ENCODE results near the gene NIPBL. TPM values are rescaled to one million over a fixed set of nuclear protein-coding genes. Genes with fewer than 3 reads are reported as not detected.

NIPBL gene
- total and polyA plus RNA-seq, 8 donors = 8.1 to 48.1 (median 26.4) TPM

DNA sequence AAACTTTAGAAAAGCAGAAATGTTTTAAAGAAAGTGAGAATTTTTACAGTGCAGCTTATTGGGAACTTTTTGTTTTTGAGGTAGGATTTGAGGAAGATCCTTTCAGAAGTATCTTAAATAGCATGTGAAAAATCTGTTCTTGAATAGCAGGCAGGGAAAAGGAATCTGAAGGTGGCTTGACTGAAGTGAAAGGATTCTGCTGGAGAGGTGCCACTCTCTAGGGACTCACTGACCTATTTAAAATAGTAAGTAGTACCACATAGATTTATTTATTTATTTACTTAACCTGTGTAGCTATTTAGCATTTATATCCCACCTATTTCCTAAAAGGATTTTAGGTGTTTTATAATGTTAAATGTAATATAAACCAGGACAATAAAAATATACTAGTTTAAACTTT lies 69.1 kb downstream of the NIPBL start:
- intact Hi-C loops (cut with DNase I) = loop anchor here in 1 of 3 donors (5.0 kb wide), 1 partner anchor 68 kb away; the partner anchor contains the start of gene NIPBL
- ATAC-seq = no peak

GRCh38 chr5:36946101-36946500 lies 69.5 kb downstream of the NIPBL start:
- Histone ChIP-seq H3K4me1 (peaks cover 0 to 36% (median 23%) of the 10 kb centered on the region in 3 donors), H3K27ac (no peak overlapping the region), H3K27me3 (no peaks in the 10 kb centered on the region), H3K9me3 (no peaks in the 10 kb centered on the region), H3K36me3 (no peaks in the 10 kb centered on the region), H3K4me3 (no peak overlapping the region)
- DNase-seq (no peak), FAIRE-seq (no peak), ATAC-seq (no peak)
- intact Hi-C loops (cut with DNase I) = loop anchor here in 1 of 3 donors (5.0 kb wide), 1 partner anchor 69 kb away; the partner anchor contains the start of gene NIPBL
- TF ChIP-seq, protein P1, sequence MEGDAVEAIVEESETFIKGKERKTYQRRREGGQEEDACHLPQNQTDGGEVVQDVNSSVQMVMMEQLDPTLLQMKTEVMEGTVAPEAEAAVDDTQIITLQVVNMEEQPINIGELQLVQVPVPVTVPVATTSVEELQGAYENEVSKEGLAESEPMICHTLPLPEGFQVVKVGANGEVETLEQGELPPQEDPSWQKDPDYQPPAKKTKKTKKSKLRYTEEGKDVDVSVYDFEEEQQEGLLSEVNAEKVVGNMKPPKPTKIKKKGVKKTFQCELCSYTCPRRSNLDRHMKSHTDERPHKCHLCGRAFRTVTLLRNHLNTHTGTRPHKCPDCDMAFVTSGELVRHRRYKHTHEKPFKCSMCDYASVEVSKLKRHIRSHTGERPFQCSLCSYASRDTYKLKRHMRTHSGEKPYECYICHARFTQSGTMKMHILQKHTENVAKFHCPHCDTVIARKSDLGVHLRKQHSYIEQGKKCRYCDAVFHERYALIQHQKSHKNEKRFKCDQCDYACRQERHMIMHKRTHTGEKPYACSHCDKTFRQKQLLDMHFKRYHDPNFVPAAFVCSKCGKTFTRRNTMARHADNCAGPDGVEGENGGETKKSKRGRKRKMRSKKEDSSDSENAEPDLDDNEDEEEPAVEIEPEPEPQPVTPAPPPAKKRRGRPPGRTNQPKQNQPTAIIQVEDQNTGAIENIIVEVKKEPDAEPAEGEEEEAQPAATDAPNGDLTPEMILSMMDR (IDR thresholded peaks at IDR 0.05) = no peak

More for the DNA sequence above, 69.1 kb downstream of the NIPBL start:
- Histone ChIP-seq H3K9me3 (no peaks in the 10 kb centered on the region), H3K4me3 (no peak overlapping the region), H3K27me3 (no peaks in the 10 kb centered on the region), H3K36me3 (no peaks in the 10 kb centered on the region), H3K4me1 (peaks cover 0 to 35% (median 22%) of the 10 kb centered on the region in 3 donors), H3K27ac (no peak overlapping the region)
- FAIRE-seq (no peak), DNase-seq (no peak)
- TF ChIP-seq, protein P1 (IDR thresholded peaks at IDR 0.05) = no peak

GRCh38 chr5:36948041-36948440 lies 71.5 kb downstream of the NIPBL start:
- TF ChIP-seq, protein P1 (IDR thresholded peaks at IDR 0.05) = no peak

GRCh38 chr5:36948650-36949049 lies 72.1 kb downstream of the NIPBL start:
- H3K9me3 ChIP-seq = no peaks in the 10 kb centered on the region
- 63 to 64% methylated on average over 1 of the region's 1 CpG for WGBS, 2 donors
- no peak for FAIRE-seq
- no peak for DNase-seq
- no peaks in the 10 kb centered on the region for H3K36me3 ChIP-seq
- H3K27ac ChIP-seq = no peak overlapping the region
- TF ChIP-seq, protein P1 (IDR thresholded peaks at IDR 0.05) = no peak
- no peak overlapping the region for H3K4me3 ChIP-seq
- H3K4me1 ChIP-seq = peaks cover 0 to 40% (median 33%) of the 10 kb centered on the region in 3 donors
- no peak for ATAC-seq
- intact Hi-C loops (cut with DNase I) = loop anchor here in 1 of 3 donors (5.0 kb wide), 1 partner anchor 71 kb away; the partner anchor contains the start of gene NIPBL
- no peaks in the 10 kb centered on the region for H3K27me3 ChIP-seq

More at GRCh38 chr5:36948041-36948440, 71.5 kb downstream of the NIPBL start:
- ATAC-seq (no peak), DNase-seq (no peak), FAIRE-seq (no peak)
- H3K36me3 ChIP-seq = no peaks in the 10 kb centered on the region
- no peaks in the 10 kb centered on the region for H3K27me3 ChIP-seq
- peaks cover 0 to 35% (median 32%) of the 10 kb centered on the region in 3 donors for H3K4me1 ChIP-seq
- H3K27ac ChIP-seq = no peak overlapping the region
- no peak overlapping the region for H3K4me3 ChIP-seq
- intact Hi-C loops (cut with DNase I) = loop anchor here in 1 of 3 donors (5.0 kb wide), 1 partner anchor 71 kb away; the partner anchor contains the start of gene NIPBL
- no peaks in the 10 kb centered on the region for H3K9me3 ChIP-seq

DNA sequence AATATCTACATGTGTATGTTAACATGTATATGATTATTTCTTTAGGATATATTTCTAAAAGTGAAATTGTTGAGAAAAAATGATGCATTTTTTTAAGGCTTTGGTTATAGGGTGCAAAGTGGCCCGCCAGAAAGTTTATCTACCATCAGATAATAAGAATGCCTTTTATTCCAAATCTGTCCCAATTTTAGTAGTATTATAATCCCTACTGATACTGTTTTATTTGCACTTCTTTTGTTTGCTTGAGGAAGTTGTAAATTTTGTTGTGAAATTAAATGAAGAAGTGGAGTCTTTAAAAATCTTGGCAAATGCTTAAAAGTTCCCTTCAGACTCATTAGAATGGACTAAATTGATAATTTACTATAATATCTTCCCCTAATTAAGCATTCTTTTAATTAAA lies 73.0 kb downstream of the NIPBL start:
- Histone ChIP-seq H3K4me3 (no peak overlapping the region), H3K4me1 (peaks cover 0 to 40% (median 33%) of the 10 kb centered on the region in 3 donors), H3K27ac (no peak overlapping the region), H3K27me3 (no peaks in the 10 kb centered on the region), H3K9me3 (no peaks in the 10 kb centered on the region), H3K36me3 (no peaks in the 10 kb centered on the region)
- ATAC-seq (no peak), DNase-seq (no peak), FAIRE-seq (no peak)
- TF ChIP-seq, protein P1 (IDR thresholded peaks at IDR 0.05) = no peak
- 48 to 53% methylated on average over 1 of the region's 1 CpG for WGBS, 2 donors
- intact Hi-C loops (cut with DNase I) = loop anchor here in 1 of 3 donors (5.0 kb wide), 1 partner anchor 72 kb away; the partner anchor contains the start of gene NIPBL

Measured in pancreas (tissue), 10 donors.